Brain microvascular endothelial cell (primary cell): Measurements from ENCODE around the gene SLC29A1.

Experiments
- DNase-seq: peaks from one replicate; pipeline ENCODE4 v3.0.0-alpha.2; 2020
- H3K27ac ChIP-seq: fragments of 250-450 bp; sonication (Bioruptor Pico); 2 replicates; pipeline ENCODE4 v1.5.1; 2020; ENCODE audit warnings: mild to moderate bottlenecking, moderate library complexity
- H3K27me3 ChIP-seq: fragments of 250-450 bp; sonication (Bioruptor Pico); replicated peaks from 2 replicates; pipeline ENCODE4 v1.5.1; 2020; ENCODE audit warnings: mild to moderate bottlenecking
- H3K36me3 ChIP-seq: fragments of 250-450 bp; sonication (Bioruptor Pico); replicated peaks from 2 replicates; pipeline ENCODE4 v1.5.1; 2020; ENCODE audit warnings: mild to moderate bottlenecking
- H3K4me3 ChIP-seq: 2 replicates; pipeline ENCODE4 v1.5.1; 2011; ENCODE audit warnings: low read depth, mild to moderate bottlenecking, control low read depth, low read length, moderate library complexity
- in situ Hi-C: cut with HindIII; loops from 2 replicates; pipeline ENCODE4 v1.10.0; 2017; ENCODE audit warnings: low sequenced_read_pairs, low pct_ligation_motif_present
- TF ChIP-seq, protein P1 (sequence below): IDR thresholded peaks from 2 replicates; pipeline ENCODE4 v1.5.1; 2011; ENCODE audit warnings: low read depth, mild to moderate bottlenecking, moderate library complexity, low read length, control low read depth, inconsistent platforms; ENCODE audit errors: missing control alignments

SLC29A1 gene

DNA sequence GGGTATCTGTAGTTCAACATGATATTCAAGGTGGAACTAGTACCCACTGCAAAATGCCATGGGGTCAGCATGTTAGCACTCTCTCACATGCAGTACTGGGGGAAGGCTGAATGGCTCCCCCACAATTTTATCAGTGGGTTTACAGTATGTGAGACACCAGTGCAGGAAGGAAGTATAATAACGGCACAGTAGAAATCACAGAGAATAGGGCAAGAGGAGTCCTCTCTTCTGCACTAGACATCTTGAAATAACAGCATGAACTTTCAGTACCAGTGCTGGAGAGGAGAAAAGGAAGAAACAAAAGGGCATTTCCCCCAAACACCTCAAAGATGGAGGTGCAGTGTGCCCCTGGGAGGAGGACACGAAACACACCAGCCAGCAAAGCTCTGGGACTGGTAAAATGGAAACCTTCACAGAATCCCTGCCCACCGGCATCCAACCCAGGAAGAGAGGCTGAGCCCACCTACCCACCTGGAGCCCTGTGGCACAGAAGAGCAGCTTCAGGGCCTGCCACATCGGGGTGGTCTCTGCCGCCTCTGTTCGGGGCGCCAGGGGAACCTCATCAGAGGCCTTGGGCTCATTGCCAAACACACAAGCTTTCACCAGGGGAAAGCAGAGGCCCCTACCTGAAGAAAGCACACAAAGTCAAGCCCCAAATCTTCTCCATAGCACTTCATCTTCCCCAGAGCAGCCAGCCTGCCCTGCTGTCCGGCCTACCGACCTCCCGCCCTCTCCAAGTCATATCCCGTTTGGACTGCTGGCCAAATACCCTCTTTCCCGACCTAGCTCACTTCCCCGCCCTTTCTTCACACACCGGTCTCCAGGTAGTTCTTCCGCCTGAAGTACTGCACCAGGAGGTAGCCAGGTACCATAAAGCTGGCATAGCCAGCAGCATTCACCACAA is 32.7 kb downstream of the SLC29A1 start:
- peak overlapping the region; percentile 81 for H3K4me3 ChIP-seq
- no peaks in the 10 kb centered on the region for H3K27me3 ChIP-seq
- in situ Hi-C loops = no loop called here
- H3K27ac ChIP-seq = peak overlapping the region; percentile 62
- DNase-seq = no peak
- TF ChIP-seq, protein P1, sequence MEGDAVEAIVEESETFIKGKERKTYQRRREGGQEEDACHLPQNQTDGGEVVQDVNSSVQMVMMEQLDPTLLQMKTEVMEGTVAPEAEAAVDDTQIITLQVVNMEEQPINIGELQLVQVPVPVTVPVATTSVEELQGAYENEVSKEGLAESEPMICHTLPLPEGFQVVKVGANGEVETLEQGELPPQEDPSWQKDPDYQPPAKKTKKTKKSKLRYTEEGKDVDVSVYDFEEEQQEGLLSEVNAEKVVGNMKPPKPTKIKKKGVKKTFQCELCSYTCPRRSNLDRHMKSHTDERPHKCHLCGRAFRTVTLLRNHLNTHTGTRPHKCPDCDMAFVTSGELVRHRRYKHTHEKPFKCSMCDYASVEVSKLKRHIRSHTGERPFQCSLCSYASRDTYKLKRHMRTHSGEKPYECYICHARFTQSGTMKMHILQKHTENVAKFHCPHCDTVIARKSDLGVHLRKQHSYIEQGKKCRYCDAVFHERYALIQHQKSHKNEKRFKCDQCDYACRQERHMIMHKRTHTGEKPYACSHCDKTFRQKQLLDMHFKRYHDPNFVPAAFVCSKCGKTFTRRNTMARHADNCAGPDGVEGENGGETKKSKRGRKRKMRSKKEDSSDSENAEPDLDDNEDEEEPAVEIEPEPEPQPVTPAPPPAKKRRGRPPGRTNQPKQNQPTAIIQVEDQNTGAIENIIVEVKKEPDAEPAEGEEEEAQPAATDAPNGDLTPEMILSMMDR = no peak
- peaks cover 51% of the 10 kb centered on the region for H3K36me3 ChIP-seq

DNA sequence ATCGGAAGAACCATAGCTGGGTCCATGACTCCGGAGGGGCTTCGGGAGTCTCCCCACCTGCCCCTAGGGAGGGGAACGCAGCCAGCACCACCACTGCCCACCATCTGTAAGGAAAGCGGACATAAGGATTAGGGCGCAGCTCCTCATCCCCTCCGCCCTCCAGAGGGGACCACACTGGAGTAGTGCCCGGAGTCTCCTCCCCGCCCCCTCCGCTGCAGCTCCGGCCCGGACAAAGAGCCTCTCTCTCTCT is 33.3 kb downstream of the SLC29A1 start:
- Histone ChIP-seq H3K36me3 (peaks cover 45% of the 10 kb centered on the region), H3K27ac (peak overlapping the region; percentile 62), H3K27me3 (no peaks in the 10 kb centered on the region), H3K4me3 (peak overlapping the region; percentile 81)
- no peak for DNase-seq
- TF ChIP-seq, protein P1 = no peak
- in situ Hi-C loops = no loop called here

DNA sequence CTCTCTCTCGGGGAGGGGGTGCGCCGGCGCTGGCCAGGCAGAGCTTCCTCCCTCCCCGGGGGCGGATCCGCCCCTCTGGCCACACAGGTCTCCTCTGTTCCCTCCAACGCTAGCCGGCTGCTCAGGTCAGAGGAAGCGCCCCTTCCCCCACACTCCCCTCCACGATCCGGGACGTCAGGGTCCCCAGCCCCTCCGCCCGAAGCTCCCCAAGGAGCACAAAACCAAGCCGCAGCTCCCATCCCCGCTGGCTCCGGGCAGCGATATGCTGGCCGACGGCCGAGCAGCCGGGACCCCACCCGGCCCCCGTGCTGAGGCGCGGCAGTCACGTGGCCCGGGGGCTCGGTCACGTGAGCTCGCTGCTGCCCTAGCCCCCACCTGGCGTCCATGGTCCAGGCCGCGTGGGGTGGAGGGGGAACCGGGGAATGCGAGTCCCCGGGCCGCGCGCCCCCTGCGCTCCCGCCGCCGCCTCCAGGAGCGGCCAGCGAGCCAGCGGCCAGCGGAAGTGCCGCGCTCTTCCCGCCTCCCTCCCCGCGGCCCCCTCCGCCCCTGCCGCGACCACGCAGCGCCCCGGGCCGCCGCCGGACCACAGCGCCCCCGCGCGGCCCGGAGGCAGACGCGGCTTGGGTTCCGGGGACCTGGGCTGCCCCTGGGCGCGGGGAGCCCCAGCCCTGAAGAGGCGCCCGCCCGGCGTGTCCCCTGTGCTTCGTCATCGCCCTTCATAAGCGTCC is 33.8 kb downstream of the SLC29A1 start, which contains the start of gene SLC35B2:
TSS of gene SLC35B2 (minus strand) at position 504 of the 728 bp plus-strand sequence. CDS start at position 386, 118 bp downstream.
- Histone ChIP-seq H3K27ac (peak within 1 kb of the TSS; percentile 62), H3K4me3 (peak within 1 kb of the TSS; percentile 81), H3K36me3 (peaks cover 40% of the 10 kb centered on the region), H3K27me3 (no peaks in the 10 kb centered on the region)
- in situ Hi-C loops = no loop called here
- TF ChIP-seq, protein P1 = peak; percentile 41
- peak; percentile 47 for DNase-seq

DNA sequence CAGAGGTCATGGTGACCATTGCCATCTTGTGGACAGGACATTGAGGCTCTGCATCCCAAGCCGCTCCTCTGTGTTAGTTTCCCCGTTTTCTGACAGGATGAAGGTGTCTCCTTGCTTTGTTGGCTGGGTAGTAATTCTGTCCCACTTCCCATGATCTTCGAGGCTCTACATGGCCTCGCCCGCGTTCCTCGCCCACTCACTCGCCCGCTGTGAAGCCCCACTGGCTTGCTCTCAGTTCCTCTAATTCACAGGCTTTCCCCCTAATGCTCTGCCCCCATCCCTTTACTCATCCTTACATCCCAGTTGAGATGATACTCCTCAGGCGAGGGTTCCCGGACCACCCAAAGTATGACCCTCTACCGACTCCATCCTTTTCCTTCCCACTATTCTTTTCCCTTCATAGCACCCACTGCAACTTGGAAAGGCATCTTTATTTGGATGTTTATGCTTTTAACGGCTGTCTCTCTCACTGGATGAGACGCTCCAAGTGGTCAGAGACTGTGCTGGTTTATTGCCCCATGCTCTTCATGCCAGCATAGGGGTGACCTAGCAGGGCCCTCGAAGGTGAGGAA is 34.4 kb downstream of the SLC29A1 start:
- in situ Hi-C loops = no loop called here
- peaks cover 34% of the 10 kb centered on the region for H3K36me3 ChIP-seq
- H3K4me3 ChIP-seq = peak overlapping the region; percentile 81

DNA sequence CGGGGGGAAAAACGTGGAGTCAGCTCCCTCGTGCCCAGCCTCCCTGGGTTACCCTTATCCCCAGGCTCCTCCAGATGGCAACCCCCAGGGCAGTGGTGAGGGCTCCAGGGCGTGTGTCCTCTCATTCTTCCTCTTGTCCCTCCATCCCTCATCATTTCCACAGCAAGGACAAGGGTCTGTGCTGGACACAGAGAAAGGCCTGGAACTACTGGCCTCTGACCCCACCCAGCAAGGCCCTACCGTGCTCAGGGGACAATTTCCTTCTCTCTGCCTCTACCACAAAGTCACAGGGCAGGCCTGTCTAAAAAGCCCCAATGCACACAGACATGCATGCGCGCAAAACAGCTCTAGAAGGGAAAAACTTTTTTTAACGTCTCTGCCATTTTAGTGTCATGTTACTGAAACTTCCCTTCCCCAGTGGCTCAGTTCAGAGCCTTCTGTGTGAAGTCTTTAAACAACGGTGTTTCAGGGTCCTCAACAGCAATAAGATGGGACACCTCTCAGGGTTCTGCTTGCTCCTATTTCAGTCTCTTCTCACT is 35.0 kb downstream of the SLC29A1 start:
- Histone ChIP-seq H3K27ac (no peak overlapping the region), H3K36me3 (peaks cover 28% of the 10 kb centered on the region), H3K27me3 (no peaks in the 10 kb centered on the region), H3K4me3 (no peak overlapping the region)
- TF ChIP-seq, protein P1 = no peak
- no peak for DNase-seq
- in situ Hi-C loops = no loop called here

More for the DNA sequence above, 34.4 kb downstream of the SLC29A1 start:
- Histone ChIP-seq H3K27ac (peak overlapping the region; percentile 62), H3K27me3 (no peaks in the 10 kb centered on the region)
- no peak for DNase-seq
- TF ChIP-seq, protein P1 = no peak
